Left lung (tissue), 10 donors: ENCODE data around the gene DSC3. TPM values are rescaled to one million over a fixed set of nuclear protein-coding genes. Genes with fewer than 3 reads are reported as not detected.

Experiments used
- ATAC-seq: fragments of 200-7000 bp; cut with Tn5 transposase; one replicate; pipeline ENCODE4 v1.9.1; 2020; ENCODE audit warnings: moderate library complexity
- DNase-seq, 4 donors: peaks; one replicate each; pipeline ENCODE4 v3.0.0-alpha.2; 2013 to 2020
- H3K27ac ChIP-seq, 2 donors: fragments of 200-600 bp; sonication (generic) in 1 of 2; one replicate each; pipeline versions ENCODE4 v1.5.0 to v1.8.0; 2020 to 2021
- H3K27me3 ChIP-seq, 2 donors: fragments of 200-600 bp; sonication (generic) in 1 of 2; one replicate each; pipeline versions ENCODE4 v1.5.0 to v1.8.0; 2020 to 2021
- H3K36me3 ChIP-seq, 2 donors: fragments of 200-600 bp; sonication (generic) in 1 of 2; one replicate each; pipeline versions ENCODE4 v1.5.0 to v1.8.0; 2020 to 2021
- H3K4me1 ChIP-seq, 2 donors: fragments of 200-600 bp; one replicate each; pipeline ENCODE4 v1.8.0; 2021
- H3K4me3 ChIP-seq, 2 donors: fragments of 200-600 bp; sonication (generic) in 1 of 2; one replicate each; pipeline versions ENCODE4 v1.5.0 to v1.8.0; 2020 to 2021; ENCODE audit warnings: mild to moderate bottlenecking in 1 of 2
- H3K9me3 ChIP-seq, 2 donors: fragments of 200-600 bp; sonication (generic) in 1 of 2; one replicate each; pipeline versions ENCODE4 v1.5.0 to v1.8.0; 2020 to 2021
- CTCF ChIP-seq, 2 donors: fragments of 200-600 bp; sonication (generic) in 1 of 2; IDR thresholded peaks; one replicate each; pipeline versions ENCODE4 v1.5.0 to v1.8.0; 2021; ENCODE audit warnings: antibody characterized with exemption in 2 of 2
- intact Hi-C, 2 donors: fragments of 100-400 bp; cut with DNase I; formaldehyde crosslinking; loops; one replicate each; pipeline versions ENCODE4 v1.11.2 to v1.14.2; 2022
- polyA plus RNA-seq, 6 donors: library from polyadenylated mRNA; unstranded; fragments of 120-200 nt; gene quantifications; one replicate each; pipeline ENCODE4 v1.2.1, GENCODE V29; 2013; ENCODE audit not compliant: insufficient read length in 6 of 6
- total RNA-seq, 2 donors: library from RNA; stranded (reverse); fragmentation: NEBNext Ultra II Directional; extraction: Animal tissue kit (Norgen Biotek cat#: 25700); gene quantifications; one replicate each; pipeline ENCODE4 v1.2.1, GENCODE V29; 2021
- donor health status: DM: no; HTN: yes; CAD: no.
- donor health status: DM: no; HTN: no; CAD: no.

The DSC3 gene
- total and polyA plus RNA-seq, 8 donors = 0.14 to 0.97 (median 0.30) TPM; not detected in 1

DNA sequence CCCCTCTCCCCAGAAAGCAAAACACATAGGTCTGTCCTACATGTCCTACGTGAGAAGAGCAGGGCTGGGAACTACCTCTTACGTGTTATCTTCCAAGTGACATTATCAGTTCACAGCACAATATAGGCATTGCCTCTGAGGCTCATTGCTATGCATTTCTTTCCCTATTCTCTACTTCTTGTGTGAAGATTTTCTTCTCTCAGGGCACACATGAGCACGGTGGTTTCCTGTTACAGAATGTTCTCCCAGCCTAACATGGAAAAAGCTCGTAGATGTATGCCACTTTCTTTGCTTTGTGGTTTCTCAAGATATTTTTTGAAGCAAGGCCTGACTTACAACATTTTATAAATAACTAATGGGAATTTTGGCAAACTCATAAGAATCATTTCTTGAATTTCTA lies 19.4 kb upstream of the DSC3 start:
- no peaks in the 10 kb centered on the region for H3K9me3 ChIP-seq
- no peaks in the 10 kb centered on the region for H3K27me3 ChIP-seq
- DNase-seq = peak in 1 of 4 donors; percentile 13
- intact Hi-C loops = no loop called here
- H3K36me3 ChIP-seq = no peaks in the 10 kb centered on the region
- peak; percentile 29 for ATAC-seq
- H3K4me3 ChIP-seq = no peak overlapping the region
- no peak for TF ChIP-seq CTCF (IDR thresholded peaks at IDR 0.05)
- H3K4me1 ChIP-seq = no peaks in the 10 kb centered on the region
- no peak overlapping the region for H3K27ac ChIP-seq

GRCh38 chr18:31058897-31059296 lies 16.4 kb upstream of the DSC3 start:
- H3K27me3 ChIP-seq = no peaks in the 10 kb centered on the region
- H3K27ac ChIP-seq = no peak overlapping the region
- H3K4me1 ChIP-seq = no peaks in the 10 kb centered on the region
- DNase-seq (no peak), ATAC-seq (no peak)
- H3K9me3 ChIP-seq = no peaks in the 10 kb centered on the region
- intact Hi-C loops = no loop called here
- TF ChIP-seq CTCF (IDR thresholded peaks at IDR 0.05) = no peak
- H3K36me3 ChIP-seq = no peaks in the 10 kb centered on the region
- no peak overlapping the region for H3K4me3 ChIP-seq

DNA sequence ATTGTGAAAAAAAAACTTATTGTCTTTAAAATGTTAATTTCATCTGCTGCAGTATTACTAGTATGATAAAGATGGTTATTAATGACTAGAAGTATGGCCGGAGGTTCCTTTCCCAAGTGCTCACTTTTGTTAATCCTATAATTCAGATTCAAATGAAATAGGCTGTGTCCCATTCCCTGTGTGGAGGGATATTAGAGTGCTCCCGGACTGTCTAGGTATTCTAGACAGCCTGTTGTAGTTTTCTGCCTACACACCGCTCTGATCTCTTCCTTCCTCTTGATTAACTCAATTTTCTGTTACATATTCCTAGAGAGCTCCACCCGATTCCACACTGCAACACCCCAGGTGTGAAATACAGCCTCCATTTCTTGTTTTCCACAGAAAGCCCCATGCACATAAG lies 15.4 kb upstream of the DSC3 start:
- no peaks in the 10 kb centered on the region for H3K27me3 ChIP-seq
- ATAC-seq (no peak), DNase-seq (no peak)
- no peak overlapping the region for H3K4me3 ChIP-seq
- H3K27ac ChIP-seq = no peak overlapping the region
- no peaks in the 10 kb centered on the region for H3K36me3 ChIP-seq
- H3K9me3 ChIP-seq = peaks cover 0 to 5% of the 10 kb centered on the region in 2 donors
- intact Hi-C loops = no loop called here
- no peaks in the 10 kb centered on the region for H3K4me1 ChIP-seq
- TF ChIP-seq CTCF (IDR thresholded peaks at IDR 0.05) = no peak

DNA sequence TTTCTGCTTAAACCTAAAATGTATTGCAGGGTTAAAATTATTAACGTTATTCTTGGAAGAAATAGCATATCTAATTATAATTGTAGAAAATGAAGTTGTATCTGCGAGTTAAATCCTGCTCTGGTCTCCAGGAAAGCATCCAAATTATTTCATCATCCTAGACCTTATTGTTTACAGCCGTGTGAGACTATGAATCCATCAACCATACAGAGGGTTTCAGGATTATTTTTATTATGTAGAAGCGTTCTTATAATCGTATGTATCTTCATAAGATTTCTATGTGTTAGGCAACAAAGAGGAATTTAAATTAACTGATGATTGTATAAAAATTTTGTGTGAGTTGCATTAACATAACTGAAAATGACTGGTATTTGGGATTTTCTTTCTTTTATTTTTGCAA lies 14.5 kb upstream of the DSC3 start:
- no peak for TF ChIP-seq CTCF (IDR thresholded peaks at IDR 0.05)
- intact Hi-C loops = no loop called here
- H3K27ac ChIP-seq = no peak overlapping the region
- ATAC-seq (no peak), DNase-seq (peak in 2 of 4 donors; percentile 67 to 72)
- no peaks in the 10 kb centered on the region for H3K36me3 ChIP-seq
- H3K4me1 ChIP-seq = no peaks in the 10 kb centered on the region
- H3K27me3 ChIP-seq = no peaks in the 10 kb centered on the region
- peaks cover 0 to 5% of the 10 kb centered on the region in 2 donors for H3K9me3 ChIP-seq
- no peak overlapping the region for H3K4me3 ChIP-seq

DNA sequence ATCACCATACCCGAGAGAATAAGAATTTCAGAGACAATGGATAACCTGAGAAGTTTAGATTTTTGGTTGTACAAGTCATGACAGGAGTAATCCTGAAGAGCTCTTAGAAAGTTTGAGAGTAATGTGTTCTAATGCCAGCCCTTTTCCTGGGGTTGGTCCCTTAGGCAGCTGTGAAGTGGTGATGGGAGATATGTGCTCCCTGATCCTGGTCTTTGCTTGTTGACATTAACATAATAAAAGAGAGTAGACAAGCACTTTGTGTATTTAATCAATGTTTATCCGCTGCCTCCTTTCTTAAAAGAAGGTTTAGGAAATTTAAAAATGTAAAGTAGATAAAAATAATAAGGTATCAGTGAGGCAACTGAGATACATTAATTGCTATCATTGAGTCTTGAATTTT lies 13.8 kb upstream of the DSC3 start:
- DNase-seq (no peak), ATAC-seq (no peak)
- no peaks in the 10 kb centered on the region for H3K36me3 ChIP-seq
- intact Hi-C loops = no loop called here
- no peaks in the 10 kb centered on the region for H3K4me1 ChIP-seq
- no peak overlapping the region for H3K27ac ChIP-seq
- no peak for TF ChIP-seq CTCF (IDR thresholded peaks at IDR 0.05)
- no peaks in the 10 kb centered on the region for H3K27me3 ChIP-seq
- no peak overlapping the region for H3K4me3 ChIP-seq
- peaks cover 0 to 5% of the 10 kb centered on the region in 2 donors for H3K9me3 ChIP-seq
